ENCODE measurements around the gene SGIP1. TPM values are rescaled to one million over a fixed set of nuclear protein-coding genes. Genes with fewer than 3 reads are reported as not detected.
A peak's percentile ranks its signal among the peaks of the same experiment; 100 is the strongest.
"Not testable (repeated sequence)": the region's sequence is repeated elsewhere in the genome, so short reads cannot be mapped to it uniquely, and the experiment has no call there.

SGIP1 gene
- total RNA-seq, 1 experiment from 2014 or later, result 2.8 TPM

DNA sequence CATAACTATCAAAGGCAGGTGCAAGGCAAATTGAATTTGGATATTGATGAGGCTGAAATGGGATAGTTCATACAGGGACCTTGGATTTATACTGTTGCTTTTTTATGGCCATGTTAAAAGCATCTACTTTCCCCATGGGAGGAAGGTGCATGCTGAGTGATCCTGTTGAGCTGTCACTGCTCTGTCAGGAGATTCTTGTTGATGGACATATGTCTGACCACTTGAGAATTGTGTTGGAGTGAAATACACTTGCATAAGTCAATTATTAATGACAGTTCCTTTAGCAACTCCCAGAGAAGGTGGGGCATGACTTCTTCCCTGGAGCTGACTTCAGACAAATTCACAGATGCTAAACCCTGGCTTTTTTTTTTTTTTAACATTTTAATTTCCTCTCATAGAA lies 159.9 kb downstream of the SGIP1 start:
- no peaks in the 10 kb centered on the region for H3K36me3 ChIP-seq
- H3K9me3 ChIP-seq (replicated peaks), result no peaks in the 10 kb centered on the region
- H3K27ac ChIP-seq, result no peak overlapping the region
- DNase-seq (ENCODE audit: low read depth in 1 of 2, low spot score in 2 of 2), result no peak
- H3K27me3 ChIP-seq (replicated peaks), result no peaks in the 10 kb centered on the region
- no peak overlapping the region for H3K4me3 ChIP-seq
- peaks cover 19% of the 10 kb centered on the region for H3K4me1 ChIP-seq (replicated peaks)

GRCh38 chr1:66695116-66695515 lies 161.2 kb downstream of the SGIP1 start:
- peaks cover 19% of the 10 kb centered on the region for H3K4me1 ChIP-seq (replicated peaks)
- H3K4me3 ChIP-seq, result no peak overlapping the region
- no peaks in the 10 kb centered on the region for H3K36me3 ChIP-seq
- no peaks in the 10 kb centered on the region for H3K9me3 ChIP-seq (replicated peaks)
- no peak for DNase-seq (ENCODE audit: low read depth in 1 of 2, low spot score in 2 of 2)
- H3K27me3 ChIP-seq (replicated peaks), result no peaks in the 10 kb centered on the region
- H3K27ac ChIP-seq, result no peak overlapping the region

DNA sequence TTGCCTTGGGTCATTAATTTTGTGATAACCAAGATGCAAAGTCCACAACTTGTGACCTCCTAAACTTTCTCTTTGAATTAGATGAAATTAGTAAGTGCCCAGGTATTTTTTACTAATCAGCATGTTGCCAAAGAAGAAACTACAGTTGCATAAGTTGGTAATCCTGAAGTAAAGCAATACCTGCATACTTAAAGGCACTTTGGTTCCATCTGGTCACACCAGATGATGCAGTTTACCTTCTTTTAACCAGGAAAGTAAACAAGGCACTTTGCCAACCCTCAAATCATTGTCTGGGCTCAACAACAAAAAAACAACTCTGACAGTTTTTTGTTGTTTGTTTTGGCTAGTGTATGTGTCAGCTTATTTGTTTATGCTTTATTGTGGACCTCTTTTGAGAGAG lies 162.8 kb downstream of the SGIP1 start:
- Histone ChIP-seq H3K36me3 (no peaks in the 10 kb centered on the region), H3K27me3 (replicated peaks) (no peaks in the 10 kb centered on the region), H3K9me3 (replicated peaks) (no peaks in the 10 kb centered on the region), H3K4me1 (replicated peaks) (peaks cover 9% of the 10 kb centered on the region), H3K4me3 (no peak overlapping the region), H3K27ac (no peak overlapping the region)
- DNase-seq (ENCODE audit: low read depth in 1 of 2, low spot score in 2 of 2), result no peak

DNA sequence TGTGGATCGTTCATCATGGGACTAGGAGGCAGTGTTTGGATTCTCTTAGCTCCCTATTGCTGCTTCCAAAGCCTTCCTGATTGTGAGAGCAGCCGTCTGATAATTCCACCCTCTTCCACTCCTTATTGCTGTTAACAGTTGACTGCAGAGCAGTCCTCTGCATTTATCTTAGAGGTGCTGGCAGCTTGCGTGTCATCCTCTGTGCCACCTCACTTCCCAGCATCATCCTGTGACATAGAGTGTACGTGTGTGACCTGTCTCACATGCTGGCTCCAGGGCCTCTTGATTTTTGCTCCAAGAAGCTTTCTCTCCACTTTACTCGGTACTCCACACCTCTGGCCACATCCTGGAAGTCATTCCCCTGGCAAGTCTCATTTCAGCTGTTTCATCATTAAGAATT lies 165.3 kb downstream of the SGIP1 start:
- DNase-seq (ENCODE audit: low read depth in 1 of 2, low spot score in 2 of 2), result no peak
- H3K27me3 ChIP-seq (replicated peaks), result no peaks in the 10 kb centered on the region
- 0 out of 2 replicates have a peak, but pooled peaks cover 5% of the 10 kb centered on the region for H3K4me1 ChIP-seq (replicated peaks)
- H3K27ac ChIP-seq, result no peak overlapping the region
- H3K36me3 ChIP-seq, result no peaks in the 10 kb centered on the region
- no peaks in the 10 kb centered on the region for H3K9me3 ChIP-seq (replicated peaks)
- no peak overlapping the region for H3K4me3 ChIP-seq

DNA sequence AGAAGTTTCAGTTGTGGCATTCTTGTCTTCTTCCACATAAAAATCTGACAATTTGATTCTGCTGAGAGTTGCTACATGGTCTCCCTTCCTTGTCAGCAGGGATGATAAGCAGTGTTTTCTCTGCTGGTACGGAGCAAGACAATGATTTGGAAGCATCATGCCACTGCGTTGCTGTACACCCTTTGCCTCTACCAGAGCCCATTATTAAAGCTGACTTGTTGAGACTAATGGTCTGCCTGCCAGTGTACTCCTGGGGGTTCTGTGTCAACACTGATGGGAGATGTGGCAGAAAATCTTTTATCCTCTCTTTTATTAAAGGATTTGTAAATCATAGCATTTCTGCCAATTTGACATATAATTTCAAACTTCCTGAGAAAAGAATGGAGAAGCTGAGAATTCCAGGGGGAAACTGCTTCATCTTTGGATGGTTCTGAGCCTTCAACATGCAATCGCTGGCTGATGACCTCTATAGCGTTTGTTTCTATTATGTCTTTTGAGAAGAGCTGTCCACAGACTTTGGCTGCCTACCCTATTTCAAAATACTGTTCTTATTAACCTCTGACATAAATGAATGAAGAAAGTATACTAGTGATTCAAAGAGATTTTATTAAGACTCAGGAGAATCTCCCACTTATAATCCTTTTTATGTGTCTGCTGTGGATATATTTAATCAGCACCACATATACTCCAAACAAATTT lies 170.4 kb downstream of the SGIP1 start:
- no peaks in the 10 kb centered on the region for H3K36me3 ChIP-seq

DNA sequence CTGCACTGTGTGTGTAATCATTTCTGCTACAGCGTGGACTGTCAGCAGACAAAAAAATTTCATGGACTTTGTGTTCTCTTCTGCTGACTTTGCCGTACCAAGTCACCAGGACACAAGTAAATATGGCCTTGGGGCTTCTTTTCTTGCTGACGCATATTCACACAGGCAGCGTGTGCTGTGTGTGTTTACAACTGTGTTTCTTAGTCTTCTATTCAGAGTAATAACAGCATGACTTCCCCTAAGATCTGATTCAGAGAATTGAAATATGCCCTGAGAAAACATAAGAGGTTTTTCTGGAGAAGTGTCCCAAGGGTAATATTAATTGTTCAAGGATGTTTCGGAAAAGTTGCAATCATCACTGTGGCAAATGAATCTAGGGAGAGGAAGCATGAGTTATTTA lies 171.2 kb downstream of the SGIP1 start:
- H3K4me3 ChIP-seq, result no peak overlapping the region
- peak in 1 of 2 experiments; percentile 66 for DNase-seq (ENCODE audit: low read depth in 1 of 2, low spot score in 2 of 2)
- peak overlapping the region; percentile 42 for H3K27ac ChIP-seq
- H3K9me3 ChIP-seq (replicated peaks), result no peaks in the 10 kb centered on the region
- H3K27me3 ChIP-seq (replicated peaks), result no peaks in the 10 kb centered on the region
- H3K4me1 ChIP-seq (replicated peaks), result peaks cover 13% of the 10 kb centered on the region
- no peaks in the 10 kb centered on the region for H3K36me3 ChIP-seq

More for the DNA sequence above, 170.4 kb downstream of the SGIP1 start:
- Histone ChIP-seq H3K9me3 (replicated peaks) (no peaks in the 10 kb centered on the region), H3K4me3 (no peak overlapping the region), H3K27ac (no peak overlapping the region), H3K4me1 (replicated peaks) (peaks cover 13% of the 10 kb centered on the region), H3K27me3 (replicated peaks) (no peaks in the 10 kb centered on the region)
- no peak for DNase-seq (ENCODE audit: low read depth in 1 of 2, low spot score in 2 of 2)

DNA sequence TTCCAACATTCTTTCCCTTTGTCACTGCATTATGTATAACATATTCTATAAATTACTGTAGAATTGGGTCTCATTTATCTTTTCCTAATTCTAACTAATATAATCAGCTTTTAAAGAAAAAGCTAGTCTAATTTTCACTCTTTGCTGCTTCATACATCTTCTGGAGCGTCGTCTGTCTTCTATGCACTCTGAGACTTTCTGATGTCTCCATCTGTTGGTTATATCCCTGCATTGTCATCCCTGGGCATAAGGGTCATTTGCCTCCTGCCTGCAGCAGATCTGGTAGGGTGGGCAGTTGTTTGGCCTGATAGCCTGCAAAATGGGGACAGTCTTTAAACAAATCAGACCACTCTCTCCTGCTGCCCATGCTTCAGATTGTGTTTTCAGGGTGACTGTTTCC lies 177.5 kb downstream of the SGIP1 start:
- H3K4me3 ChIP-seq, result no peak overlapping the region
- no peaks in the 10 kb centered on the region for H3K27me3 ChIP-seq (replicated peaks)
- H3K4me1 ChIP-seq (replicated peaks), result no peaks in the 10 kb centered on the region
- no peak overlapping the region for H3K27ac ChIP-seq
- H3K36me3 ChIP-seq, result no peaks in the 10 kb centered on the region
- H3K9me3 ChIP-seq (replicated peaks), result no peaks in the 10 kb centered on the region
- peak in 1 of 2 experiments; percentile 25 for DNase-seq (ENCODE audit: low read depth in 1 of 2, low spot score in 2 of 2)

- H3K9me3 ChIP-seq (replicated peaks), result no peaks in the 10 kb centered on the region
- no peak overlapping the region for H3K4me3 ChIP-seq
- no peak overlapping the region for H3K27ac ChIP-seq
- no peaks in the 10 kb centered on the region for H3K27me3 ChIP-seq (replicated peaks)
- DNase-seq (ENCODE audit: low read depth in 1 of 2, low spot score in 2 of 2), result no peak
- H3K4me1 ChIP-seq (replicated peaks), result no peaks in the 10 kb centered on the region
- no peaks in the 10 kb centered on the region for H3K36me3 ChIP-seq
Observed at GRCh38 chr1:66712839-66713238, 178.9 kb downstream of the SGIP1 start.

DNA sequence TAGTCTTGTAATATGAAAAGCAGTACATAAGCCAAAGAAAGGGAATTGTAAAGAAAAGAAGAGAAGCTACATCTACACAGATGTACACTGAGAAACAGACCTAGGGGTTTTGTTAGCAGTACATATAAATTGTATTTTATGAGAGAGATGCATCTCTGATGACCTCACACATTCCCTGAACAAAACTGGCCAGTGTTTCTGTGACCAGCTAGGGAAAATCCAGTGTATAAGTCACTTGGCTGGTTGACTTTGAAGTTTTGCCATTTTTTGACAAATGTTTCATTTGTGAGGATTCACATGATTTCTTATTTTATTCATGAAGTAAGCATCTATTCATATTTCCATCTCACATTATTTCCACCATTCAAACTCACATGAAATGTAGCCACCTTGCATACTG lies 190.0 kb downstream of the SGIP1 start:
- Histone ChIP-seq H3K9me3 (replicated peaks) (no peaks in the 10 kb centered on the region), H3K27me3 (replicated peaks) (no peaks in the 10 kb centered on the region), H3K27ac (no peak overlapping the region), H3K36me3 (no peaks in the 10 kb centered on the region), H3K4me3 (no peak overlapping the region), H3K4me1 (replicated peaks) (peaks cover 6% of the 10 kb centered on the region; the same call in 1 of the 2 replicates)
- no peak for DNase-seq (ENCODE audit: low read depth in 1 of 2, low spot score in 2 of 2)

- Histone ChIP-seq H3K27me3 (replicated peaks) (no peaks in the 10 kb centered on the region), H3K27ac (no peak overlapping the region), H3K9me3 (replicated peaks) (no peaks in the 10 kb centered on the region), H3K4me1 (replicated peaks) (peaks cover 6% of the 10 kb centered on the region; the same call in 1 of the 2 replicates), H3K36me3 (no peaks in the 10 kb centered on the region), H3K4me3 (no peak overlapping the region)
- DNase-seq (ENCODE audit: low read depth in 1 of 2, low spot score in 2 of 2), result peak; percentile 61 to 69
Observed at GRCh38 chr1:66725885-66726665, 192.1 kb downstream of the SGIP1 start.

GRCh38 chr1:66728021-66728420 lies 194.1 kb downstream of the SGIP1 start:
- H3K4me1 ChIP-seq (replicated peaks), result peaks cover 10% of the 10 kb centered on the region; the same call in 1 of the 2 replicates
- no peak overlapping the region for H3K4me3 ChIP-seq
- H3K27me3 ChIP-seq (replicated peaks), result no peaks in the 10 kb centered on the region
- no peak for DNase-seq (ENCODE audit: low read depth in 1 of 2, low spot score in 2 of 2)
- H3K36me3 ChIP-seq, result no peaks in the 10 kb centered on the region
- H3K9me3 ChIP-seq (replicated peaks), result no peaks in the 10 kb centered on the region
- H3K27ac ChIP-seq, result no peak overlapping the region

DNA sequence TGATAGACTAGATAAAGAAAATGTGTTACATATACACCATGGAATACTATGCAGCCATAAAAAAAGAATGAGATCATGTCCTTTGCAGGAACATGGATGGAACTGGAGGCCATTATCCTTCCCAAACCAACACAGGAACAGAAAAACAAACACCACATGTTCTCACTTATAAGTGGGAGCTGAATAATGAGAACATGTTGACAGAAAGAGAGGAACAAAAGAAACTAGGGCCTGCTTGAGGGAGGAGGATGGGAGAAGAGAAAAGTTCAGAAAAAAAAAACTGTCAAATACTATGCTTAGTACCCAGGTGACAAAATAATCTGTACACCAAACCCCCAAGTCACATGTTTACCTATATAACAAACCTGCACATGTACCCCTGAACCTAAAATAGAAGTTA lies 194.8 kb downstream of the SGIP1 start:
- not testable (repeated sequence) for H3K4me3 ChIP-seq; DNase-seq (ENCODE audit: low read depth in 1 of 2, low spot score in 2 of 2); H3K9me3 ChIP-seq (replicated peaks); H3K27ac ChIP-seq; H3K27me3 ChIP-seq (replicated peaks); H3K36me3 ChIP-seq
- peaks cover 17% of the 10 kb centered on the region; the same call in 1 of the 2 replicates for H3K4me1 ChIP-seq (replicated peaks)

DNA sequence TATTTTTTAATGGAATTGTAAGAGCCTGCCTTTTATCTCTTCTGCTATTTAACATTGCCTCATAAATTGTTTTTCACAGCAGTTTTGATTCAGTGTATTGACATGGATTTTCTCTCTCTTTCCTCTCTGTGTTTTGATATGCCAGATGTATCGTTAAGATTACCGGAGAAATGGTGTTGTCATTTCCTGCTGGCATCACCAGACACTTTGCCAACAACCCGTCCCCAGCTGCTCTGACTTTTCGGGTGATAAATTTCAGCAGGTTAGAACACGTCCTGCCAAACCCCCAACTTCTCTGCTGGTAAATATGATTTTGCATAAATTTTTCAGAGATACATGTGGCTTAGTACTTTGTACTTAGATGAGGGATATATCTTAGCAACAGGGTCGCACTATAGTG lies 195.2 kb downstream of the SGIP1 start:
- DNase-seq (ENCODE audit: low read depth in 1 of 2, low spot score in 2 of 2), result no peak
- Histone ChIP-seq H3K36me3 (no peaks in the 10 kb centered on the region), H3K9me3 (replicated peaks) (no peaks in the 10 kb centered on the region), H3K27ac (no peak overlapping the region), H3K27me3 (replicated peaks) (no peaks in the 10 kb centered on the region), H3K4me3 (no peak overlapping the region), H3K4me1 (replicated peaks) (peaks cover 17% of the 10 kb centered on the region; the same call in 1 of the 2 replicates)

- peaks cover 17% of the 10 kb centered on the region; the same call in 1 of the 2 replicates for H3K4me1 ChIP-seq (replicated peaks)
- no peak for DNase-seq (ENCODE audit: low read depth in 1 of 2, low spot score in 2 of 2)
- H3K27me3 ChIP-seq (replicated peaks), result no peaks in the 10 kb centered on the region
- no peaks in the 10 kb centered on the region for H3K9me3 ChIP-seq (replicated peaks)
- H3K27ac ChIP-seq, result no peak overlapping the region
- no peak overlapping the region for H3K4me3 ChIP-seq
- no peaks in the 10 kb centered on the region for H3K36me3 ChIP-seq
Observed at GRCh38 chr1:66729523-66729922, 195.6 kb downstream of the SGIP1 start.
